ENCODE results near the gene MOBP. TPM values are rescaled to one million over a fixed set of nuclear protein-coding genes. Genes with fewer than 3 reads are reported as not detected.
A peak's percentile ranks its signal among the peaks of the same experiment; 100 is the strongest.

MOBP gene
- total RNA-seq, 1 donor from 2014 or later, result not detected

- no peaks in the 10 kb centered on the region for H3K36me3 Mint-ChIP-seq (ENCODE audit: unreplicated experiment)
- TF ChIP-seq CTCF (IDR thresholded peaks at IDR 0.05; ENCODE audit: partially characterized antibody, unreplicated experiment), result no peak
- DNase-seq, result no peak
- no peaks in the 10 kb centered on the region for H3K27me3 Mint-ChIP-seq (ENCODE audit: unreplicated experiment)
- H3K27ac Mint-ChIP-seq (ENCODE audit: unreplicated experiment), result no peak overlapping the region
- H3K4me3 Mint-ChIP-seq (ENCODE audit: unreplicated experiment), result no peak overlapping the region
- no peaks in the 10 kb centered on the region for H3K9me3 Mint-ChIP-seq (ENCODE audit: unreplicated experiment)
- H3K4me1 Mint-ChIP-seq (ENCODE audit: low read depth, unreplicated experiment), result no peaks in the 10 kb centered on the region
Measured at GRCh38 chr3:39443530-39443929, 23.9 kb upstream of the MOBP start.

GRCh38 chr3:39445927-39446326, 21.6 kb upstream of the MOBP start:
- Mint-ChIP-seq H3K4me1 (ENCODE audit: low read depth, unreplicated experiment) (no peaks in the 10 kb centered on the region), H3K27ac (ENCODE audit: unreplicated experiment) (no peak overlapping the region), H3K27me3 (ENCODE audit: unreplicated experiment) (no peaks in the 10 kb centered on the region), H3K9me3 (ENCODE audit: unreplicated experiment) (no peaks in the 10 kb centered on the region), H3K4me3 (ENCODE audit: unreplicated experiment) (no peak overlapping the region), H3K36me3 (ENCODE audit: unreplicated experiment) (no peaks in the 10 kb centered on the region)
- no peak for DNase-seq
- no peak for TF ChIP-seq CTCF (IDR thresholded peaks at IDR 0.05; ENCODE audit: partially characterized antibody, unreplicated experiment)

GRCh38 chr3:39446444-39446843, 21.0 kb upstream of the MOBP start:
- H3K36me3 Mint-ChIP-seq (ENCODE audit: unreplicated experiment), result no peaks in the 10 kb centered on the region
- no peaks in the 10 kb centered on the region for H3K4me1 Mint-ChIP-seq (ENCODE audit: low read depth, unreplicated experiment)
- no peaks in the 10 kb centered on the region for H3K27me3 Mint-ChIP-seq (ENCODE audit: unreplicated experiment)
- no peaks in the 10 kb centered on the region for H3K9me3 Mint-ChIP-seq (ENCODE audit: unreplicated experiment)
- no peak overlapping the region for H3K4me3 Mint-ChIP-seq (ENCODE audit: unreplicated experiment)
- no peak for TF ChIP-seq CTCF (IDR thresholded peaks at IDR 0.05; ENCODE audit: partially characterized antibody, unreplicated experiment)
- DNase-seq, result no peak
- H3K27ac Mint-ChIP-seq (ENCODE audit: unreplicated experiment), result no peak overlapping the region

- no peak overlapping the region for H3K27ac Mint-ChIP-seq (ENCODE audit: unreplicated experiment)
- no peaks in the 10 kb centered on the region for H3K36me3 Mint-ChIP-seq (ENCODE audit: unreplicated experiment)
- DNase-seq, result peak; percentile 58
- no peaks in the 10 kb centered on the region for H3K4me1 Mint-ChIP-seq (ENCODE audit: low read depth, unreplicated experiment)
- peak; percentile 92 for TF ChIP-seq CTCF (IDR thresholded peaks at IDR 0.05; ENCODE audit: partially characterized antibody, unreplicated experiment)
- H3K4me3 Mint-ChIP-seq (ENCODE audit: unreplicated experiment), result no peak overlapping the region
- peaks cover under 1% of the 10 kb centered on the region for H3K27me3 Mint-ChIP-seq (ENCODE audit: unreplicated experiment)
- H3K9me3 Mint-ChIP-seq (ENCODE audit: unreplicated experiment), result no peaks in the 10 kb centered on the region
Measured at GRCh38 chr3:39447637-39448483, 19.6 kb upstream of the MOBP start.

- Mint-ChIP-seq H3K27me3 (ENCODE audit: unreplicated experiment) (peaks cover 1% of the 10 kb centered on the region), H3K9me3 (ENCODE audit: unreplicated experiment) (no peaks in the 10 kb centered on the region), H3K4me1 (ENCODE audit: low read depth, unreplicated experiment) (no peaks in the 10 kb centered on the region), H3K27ac (ENCODE audit: unreplicated experiment) (no peak overlapping the region), H3K4me3 (ENCODE audit: unreplicated experiment) (no peak overlapping the region), H3K36me3 (ENCODE audit: unreplicated experiment) (no peaks in the 10 kb centered on the region)
- no peak for TF ChIP-seq CTCF (IDR thresholded peaks at IDR 0.05; ENCODE audit: partially characterized antibody, unreplicated experiment)
- no peak for DNase-seq
Measured at GRCh38 chr3:39448506-39449233, 18.8 kb upstream of the MOBP start.

Data from glutamatergic neuron (in vitro differentiated cells).